Activated CD4-positive, alpha-beta T cell treated with anti-CD3 and anti-CD28 coated beads for 36 hours (primary cell): ENCODE data around the gene ZBTB4. TPM values are rescaled to one million over a fixed set of nuclear protein-coding genes. Genes with fewer than 3 reads are reported as not detected.

ENCODE experiments used
- ATAC-seq: fragments of 200-7000 bp; cut with Tn5 transposase; one replicate; pipeline ENCODE4 v1.10.0; 2021; ENCODE audit warnings: mild to moderate bottlenecking, moderate library complexity
- CTCF ChIA-PET: fragments of 350-600 bp; sonication (Branson Sonifier 250); formaldehyde crosslinking; loops from one replicate; lab custom pipeline; 2021; ENCODE audit warnings: antibody characterized with exemption; lab: Charles Lee
- POLR2A ChIA-PET: fragments of 350-600 bp; sonication (Branson Sonifier 250); formaldehyde crosslinking; loops from one replicate; lab custom pipeline; 2021; ENCODE audit warnings: antibody characterized with exemption, inconsistent platforms; lab: Charles Lee
- DNase-seq: peaks from one replicate; pipeline ENCODE4 v3.0.0-alpha.2; 2020
- H3K27ac Mint-ChIP-seq: one replicate; pipeline ENCODE4 v1.8.0; 2021; ENCODE audit warnings: mixed read lengths
- H3K27me3 Mint-ChIP-seq: one replicate; pipeline ENCODE4 v1.8.0; 2021; ENCODE audit warnings: mixed read lengths
- H3K36me3 Mint-ChIP-seq: one replicate; pipeline ENCODE4 v1.8.0; 2021; ENCODE audit warnings: low read depth, mixed read lengths
- H3K4me1 Mint-ChIP-seq: one replicate; pipeline ENCODE4 v1.8.0; 2021; ENCODE audit warnings: mixed read lengths
- H3K4me3 Mint-ChIP-seq: one replicate; pipeline ENCODE4 v1.8.0; 2021; ENCODE audit warnings: mild to moderate bottlenecking, moderate library complexity, mixed read lengths
- H3K9me3 Mint-ChIP-seq: one replicate; pipeline ENCODE4 v1.8.0; 2021; ENCODE audit warnings: low read depth, mixed read lengths
- intact Hi-C, 2 experiments: fragments of 100-400 bp; cut with DNase I in 1 of 2; cut with micrococcal nuclease in 1 of 2; formaldehyde crosslinking; loops; one replicate each; pipeline versions ENCODE4 v1.14.2 to v1.15.1; 2022 to 2024; cut with DNase I, micrococcal nuclease
- total RNA-seq, 2 experiments: library from RNA; stranded (reverse); gene quantifications; one replicate each; pipeline ENCODE4 v1.2.3, GENCODE V29; 2021

ZBTB4 gene
- total RNA-seq, 2 experiments from 2014 or later, result 17.5 to 20.9 TPM

DNA sequence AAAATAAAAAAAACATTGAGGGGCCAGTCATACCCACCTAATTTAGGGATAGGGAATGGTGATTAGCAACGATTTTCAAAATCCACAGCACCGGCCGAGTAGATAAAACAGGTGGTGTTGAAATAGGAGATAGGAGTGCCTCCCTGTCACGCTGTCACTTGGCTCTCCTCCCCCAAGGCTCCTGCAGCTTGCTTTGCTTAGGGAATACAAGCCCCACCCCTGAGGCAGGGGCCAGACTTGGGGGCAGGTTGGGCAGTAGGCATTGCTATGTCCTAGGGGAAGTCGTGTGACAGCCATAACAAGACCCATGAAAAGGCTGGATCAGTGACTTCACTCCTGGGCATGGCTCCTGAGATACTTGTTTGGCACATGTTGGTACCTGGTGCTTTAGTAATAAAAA lies 30.5 kb upstream of the ZBTB4 start:
- peaks cover 79% of the 10 kb centered on the region for H3K36me3 Mint-ChIP-seq
- no peaks in the 10 kb centered on the region for H3K4me1 Mint-ChIP-seq
- ATAC-seq, result no peak
- no peaks in the 10 kb centered on the region for H3K9me3 Mint-ChIP-seq
- intact Hi-C loops, result no loop called here
- POLR2A ChIA-PET, result no interaction called here
- no peak for DNase-seq
- no peak overlapping the region for H3K4me3 Mint-ChIP-seq
- H3K27ac Mint-ChIP-seq, result no peak overlapping the region
- CTCF ChIA-PET, result no interaction called here
- H3K27me3 Mint-ChIP-seq, result no peaks in the 10 kb centered on the region

DNA sequence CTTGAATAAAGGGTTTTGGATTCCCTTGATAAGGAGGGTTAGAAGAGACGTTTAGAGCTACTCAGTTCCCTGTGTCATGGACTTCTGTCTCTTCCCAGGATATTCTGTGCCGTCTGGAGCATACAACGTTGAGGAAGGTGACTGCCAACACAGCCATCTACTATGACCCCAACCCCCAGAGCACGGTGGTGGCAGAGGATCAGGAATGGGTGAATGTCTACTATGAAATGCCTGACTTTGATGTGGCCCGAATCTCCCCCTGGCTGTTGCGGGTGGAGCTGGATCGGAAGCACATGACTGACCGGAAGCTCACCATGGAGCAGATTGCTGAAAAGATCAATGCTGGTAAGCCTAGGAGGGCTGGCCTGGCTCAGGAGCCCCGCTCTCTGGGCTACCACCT lies 29.4 kb upstream of the ZBTB4 start:
- H3K4me3 Mint-ChIP-seq, result no peak overlapping the region
- intact Hi-C loops, result no loop called here
- DNase-seq (no peak), ATAC-seq (no peak)
- peaks cover 75% of the 10 kb centered on the region for H3K36me3 Mint-ChIP-seq
- no peaks in the 10 kb centered on the region for H3K9me3 Mint-ChIP-seq
- H3K27ac Mint-ChIP-seq, result no peak overlapping the region
- ChIA-PET CTCF (interaction anchor here (0.7 to 1.3 kb wide), 5 partner anchors 14 to 54 kb away, joined by 3 to 5 read pairs (median 3); partner anchors contain the start of gene SENP3), POLR2A (interaction anchor here (0.7 kb wide), 2 partner anchors 64 to 169 kb away, joined by 3 read pairs; partner anchors contain the start of gene CHRNB1)
- H3K27me3 Mint-ChIP-seq, result no peaks in the 10 kb centered on the region
- no peaks in the 10 kb centered on the region for H3K4me1 Mint-ChIP-seq

DNA sequence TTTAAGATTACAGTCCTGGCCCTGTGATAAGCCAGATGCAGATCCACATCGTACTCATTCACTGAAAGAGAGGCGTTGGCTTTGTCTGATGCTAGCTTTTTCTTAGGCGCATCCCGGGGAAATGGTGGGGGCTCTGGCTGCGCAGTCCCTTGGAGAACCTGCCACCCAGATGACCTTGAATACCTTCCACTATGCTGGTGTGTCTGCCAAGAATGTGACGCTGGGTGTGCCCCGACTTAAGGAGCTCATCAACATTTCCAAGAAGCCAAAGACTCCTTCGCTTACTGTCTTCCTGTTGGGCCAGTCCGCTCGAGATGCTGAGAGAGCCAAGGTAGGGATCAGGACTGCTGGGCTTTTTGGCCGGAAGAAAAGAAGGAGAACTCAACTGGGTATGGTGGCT lies 28.7 kb upstream of the ZBTB4 start:
- Mint-ChIP-seq H3K27me3 (no peaks in the 10 kb centered on the region), H3K4me3 (no peak overlapping the region), H3K36me3 (peaks cover 76% of the 10 kb centered on the region), H3K27ac (no peak overlapping the region), H3K4me1 (no peaks in the 10 kb centered on the region), H3K9me3 (no peaks in the 10 kb centered on the region)
- intact Hi-C loops, result no loop called here
- POLR2A ChIA-PET, result interaction anchor here (0.6 kb wide), 1 partner anchor 93 kb away, joined by 3 read pairs; no protein-coding TSS in a partner anchor
- ATAC-seq (no peak), DNase-seq (no peak)
- CTCF ChIA-PET, result interaction anchor here (0.9 to 1.3 kb wide), 3 partner anchors 15 to 53 kb away, joined by 3 to 5 read pairs (median 3); no protein-coding TSS in a partner anchor

DNA sequence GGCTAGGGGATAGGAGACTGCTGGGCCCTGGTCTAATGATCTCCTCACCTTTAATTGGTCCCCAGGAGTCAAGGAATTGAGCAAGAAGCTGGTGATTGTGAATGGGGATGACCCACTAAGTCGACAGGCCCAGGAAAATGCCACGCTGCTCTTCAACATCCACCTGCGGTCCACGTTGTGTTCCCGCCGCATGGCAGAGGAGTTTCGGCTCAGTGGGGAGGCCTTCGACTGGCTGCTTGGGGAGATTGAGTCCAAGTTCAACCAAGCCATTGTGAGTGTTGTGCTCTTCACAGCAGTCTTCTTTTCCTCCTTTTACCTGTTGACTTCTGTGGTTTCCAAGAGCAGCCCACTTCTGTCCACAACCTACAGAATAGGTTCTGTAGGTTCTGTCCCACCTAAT lies 24.1 kb upstream of the ZBTB4 start:
- H3K4me1 Mint-ChIP-seq, result no peaks in the 10 kb centered on the region

DNA sequence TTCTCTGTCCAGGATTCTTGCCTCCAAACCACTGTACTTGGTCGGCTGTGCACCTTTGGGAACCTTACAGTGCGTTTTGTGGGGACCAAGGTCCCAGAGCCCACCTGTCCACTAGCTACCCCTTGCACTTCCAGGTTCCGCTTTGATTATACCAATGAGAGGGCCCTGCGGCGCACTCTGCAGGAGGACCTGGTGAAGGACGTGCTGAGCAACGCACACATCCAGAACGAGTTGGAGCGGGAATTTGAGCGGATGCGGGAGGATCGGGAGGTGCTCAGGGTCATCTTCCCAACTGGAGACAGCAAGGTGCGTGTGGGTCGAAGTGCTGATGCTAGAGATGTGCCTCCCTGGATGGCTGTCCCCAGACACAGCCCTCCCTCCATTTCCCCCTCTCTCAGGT lies 23.6 kb upstream of the ZBTB4 start:
- Mint-ChIP-seq H3K4me1 (no peaks in the 10 kb centered on the region), H3K9me3 (no peaks in the 10 kb centered on the region), H3K27me3 (no peaks in the 10 kb centered on the region), H3K36me3 (peaks cover 71% of the 10 kb centered on the region), H3K27ac (no peak overlapping the region), H3K4me3 (no peak overlapping the region)
- CTCF ChIA-PET, result interaction anchor here (0.6 kb wide), 1 partner anchor 130 kb away, joined by 3 read pairs; no protein-coding TSS in a partner anchor
- peak; percentile 32 for DNase-seq
- ATAC-seq, result peak; percentile 11
- intact Hi-C loops, result loop anchor here in 1 of 2 experiments (2.0 kb wide), 1 partner anchor 14 kb away; no protein-coding TSS in a partner anchor
- POLR2A ChIA-PET, result no interaction called here

More for the DNA sequence above, 24.1 kb upstream of the ZBTB4 start:
- intact Hi-C loops, result loop anchor here in 1 of 2 experiments (2.0 kb wide), 1 partner anchor 15 kb away; no protein-coding TSS in a partner anchor
- Mint-ChIP-seq H3K4me3 (no peak overlapping the region), H3K36me3 (peaks cover 73% of the 10 kb centered on the region), H3K27me3 (no peaks in the 10 kb centered on the region), H3K27ac (no peak overlapping the region), H3K9me3 (no peaks in the 10 kb centered on the region)
- ChIA-PET POLR2A (no interaction called here), CTCF (interaction anchor here (0.6 to 1.9 kb wide), 2 partner anchors 11 to 129 kb away, joined by 3 to 12 read pairs; no protein-coding TSS in a partner anchor)
- DNase-seq, result no peak
- ATAC-seq, result no peak

DNA sequence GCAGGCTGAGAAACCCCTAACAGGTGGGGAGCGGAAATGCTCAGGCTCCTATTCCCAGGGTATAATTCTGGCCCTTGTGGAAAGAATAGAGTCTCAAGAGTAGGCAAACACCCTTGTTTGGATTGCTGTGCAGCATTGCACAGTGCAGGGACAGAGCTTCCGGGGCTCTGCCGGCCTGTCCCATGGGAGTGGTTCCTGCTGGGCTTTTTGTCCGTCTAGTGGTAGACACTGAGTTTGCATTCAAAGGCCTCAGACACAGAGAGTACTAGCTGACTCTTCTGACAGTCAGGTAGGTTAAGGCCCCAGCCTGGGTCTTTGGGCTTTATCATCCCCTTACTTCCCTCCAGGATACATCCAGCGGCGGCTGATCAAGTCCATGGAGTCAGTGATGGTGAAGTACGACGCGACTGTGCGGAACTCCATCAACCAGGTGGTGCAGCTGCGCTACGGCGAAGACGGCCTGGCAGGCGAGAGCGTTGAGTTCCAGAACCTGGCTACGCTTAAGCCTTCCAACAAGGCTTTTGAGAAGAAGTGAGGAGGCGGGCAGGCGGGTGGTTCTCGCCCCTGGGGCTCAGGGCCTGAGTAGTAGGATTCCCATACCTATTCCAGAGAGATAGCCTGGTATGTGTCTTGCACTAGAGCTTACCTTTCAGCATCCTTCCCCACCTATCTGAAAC lies 22.9 kb upstream of the ZBTB4 start:
- ATAC-seq, result no peak
- intact Hi-C loops, result loop anchor here in 1 of 2 experiments (2.0 kb wide), 1 partner anchor 14 kb away; no protein-coding TSS in a partner anchor

DNA sequence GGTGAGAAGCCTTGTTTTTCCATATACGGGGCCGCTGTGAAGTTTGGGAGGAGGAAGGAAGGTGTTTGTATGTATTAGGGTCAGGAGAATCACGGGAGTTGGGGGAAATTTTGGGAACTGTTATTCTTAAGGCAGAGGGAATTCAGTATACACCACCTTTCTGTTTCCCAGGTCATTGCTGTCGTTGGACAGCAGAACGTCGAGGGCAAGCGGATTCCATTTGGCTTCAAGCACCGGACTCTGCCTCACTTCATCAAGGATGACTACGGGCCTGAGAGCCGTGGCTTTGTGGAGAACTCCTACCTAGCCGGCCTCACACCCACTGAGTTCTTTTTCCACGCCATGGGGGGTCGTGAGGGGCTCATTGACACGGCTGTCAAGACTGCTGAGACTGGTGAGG lies 22.3 kb upstream of the ZBTB4 start:
- Mint-ChIP-seq H3K36me3 (peaks cover 74% of the 10 kb centered on the region), H3K9me3 (no peaks in the 10 kb centered on the region), H3K4me1 (no peaks in the 10 kb centered on the region), H3K27me3 (no peaks in the 10 kb centered on the region), H3K27ac (no peak overlapping the region), H3K4me3 (no peak overlapping the region)
- intact Hi-C loops, result loop anchor here in 1 of 2 experiments (2.0 kb wide), 1 partner anchor 13 kb away; no protein-coding TSS in a partner anchor
- CTCF ChIA-PET, result interaction anchor here (1.1 kb wide), 1 partner anchor 26 kb away, joined by 3 read pairs; no protein-coding TSS in a partner anchor
- no peak for ATAC-seq
- DNase-seq, result no peak
- POLR2A ChIA-PET, result no interaction called here

More for the DNA sequence above, 22.9 kb upstream of the ZBTB4 start:
- H3K9me3 Mint-ChIP-seq, result no peaks in the 10 kb centered on the region
- no peak for DNase-seq
- POLR2A ChIA-PET, result no interaction called here
- H3K4me1 Mint-ChIP-seq, result no peaks in the 10 kb centered on the region
- no peaks in the 10 kb centered on the region for H3K27me3 Mint-ChIP-seq
- H3K4me3 Mint-ChIP-seq, result no peak overlapping the region
- peaks cover 71% of the 10 kb centered on the region for H3K36me3 Mint-ChIP-seq
- CTCF ChIA-PET, result no interaction called here
- H3K27ac Mint-ChIP-seq, result no peak overlapping the region

DNA sequence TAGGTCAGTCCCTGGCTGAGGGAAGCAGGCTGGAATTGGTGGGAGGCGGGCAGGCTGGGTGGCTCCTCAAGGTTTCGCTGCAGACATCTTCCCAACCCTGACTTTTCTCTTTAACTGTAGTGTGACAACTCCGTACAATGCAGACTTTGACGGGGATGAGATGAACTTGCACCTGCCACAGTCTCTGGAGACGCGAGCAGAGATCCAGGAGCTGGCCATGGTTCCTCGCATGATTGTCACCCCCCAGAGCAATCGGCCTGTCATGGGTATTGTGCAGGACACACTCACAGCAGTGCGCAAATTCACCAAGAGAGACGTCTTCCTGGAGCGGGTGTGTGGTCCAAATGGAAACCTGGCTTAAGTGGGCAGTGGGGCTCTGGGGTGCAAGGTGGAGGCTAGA lies 19.7 kb upstream of the ZBTB4 start:
- Mint-ChIP-seq H3K4me3 (no peak overlapping the region), H3K27me3 (no peaks in the 10 kb centered on the region), H3K9me3 (no peaks in the 10 kb centered on the region), H3K36me3 (peaks cover 75% of the 10 kb centered on the region), H3K27ac (peak overlapping the region; percentile 37), H3K4me1 (peaks cover 4% of the 10 kb centered on the region)
- ATAC-seq, result no peak
- intact Hi-C loops, result no loop called here
- CTCF ChIA-PET, result interaction anchor here (0.6 to 1.0 kb wide), 4 partner anchors 27 to 62 kb away, joined by 3 read pairs; partner anchors contain the start of gene SENP3
- no peak for DNase-seq
- POLR2A ChIA-PET, result interaction anchor here (1.2 kb wide), 1 partner anchor 13 kb away, joined by 7 read pairs; no protein-coding TSS in a partner anchor

DNA sequence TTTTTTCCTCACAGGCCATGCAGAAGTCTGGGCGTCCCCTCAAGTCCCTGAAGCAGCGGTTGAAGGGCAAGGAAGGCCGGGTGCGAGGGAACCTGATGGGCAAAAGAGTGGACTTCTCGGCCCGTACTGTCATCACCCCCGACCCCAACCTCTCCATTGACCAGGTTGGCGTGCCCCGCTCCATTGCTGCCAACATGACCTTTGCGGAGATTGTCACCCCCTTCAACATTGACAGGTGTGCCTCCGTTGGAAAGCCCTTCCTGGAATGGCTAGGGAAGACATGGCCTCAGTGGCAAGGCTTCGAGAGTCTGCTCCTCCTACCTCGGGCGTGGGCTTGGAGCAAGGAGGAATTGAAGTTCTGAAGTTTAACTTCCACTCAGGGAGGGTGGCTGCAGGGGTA lies 18.2 kb upstream of the ZBTB4 start:
- Mint-ChIP-seq H3K4me3 (no peak overlapping the region), H3K36me3 (peaks cover 73% of the 10 kb centered on the region), H3K27me3 (no peaks in the 10 kb centered on the region), H3K4me1 (peaks cover 18% of the 10 kb centered on the region), H3K27ac (no peak overlapping the region), H3K9me3 (no peaks in the 10 kb centered on the region)
- intact Hi-C loops, result no loop called here
- ChIA-PET CTCF (interaction anchor here (0.6 to 0.8 kb wide), 2 partner anchors 90 to 92 kb away, joined by 3 to 4 read pairs; partner anchors contain the start of gene SOX15), POLR2A (interaction anchor here (0.7 to 1.8 kb wide), 2 partner anchors 13 to 61 kb away, joined by 4 read pairs; no protein-coding TSS in a partner anchor)
- ATAC-seq, result no peak
- DNase-seq, result no peak

DNA sequence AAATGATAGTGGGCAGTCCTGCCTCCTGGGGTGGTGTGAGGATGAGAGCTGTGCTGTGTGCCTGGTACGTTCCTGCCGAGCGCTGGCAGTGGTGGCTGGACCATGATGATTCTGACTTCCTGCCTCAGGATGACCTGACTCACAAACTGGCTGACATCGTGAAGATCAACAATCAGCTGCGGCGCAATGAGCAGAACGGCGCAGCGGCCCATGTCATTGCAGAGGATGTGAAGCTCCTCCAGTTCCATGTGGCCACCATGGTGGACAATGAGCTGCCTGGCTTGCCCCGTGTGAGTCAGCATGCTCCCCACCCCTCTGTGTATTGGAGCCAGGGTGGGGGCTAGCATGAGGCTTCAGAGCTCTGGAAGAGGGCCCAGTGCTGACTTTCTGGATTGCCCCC lies 17.8 kb upstream of the ZBTB4 start:
- no peak overlapping the region for H3K4me3 Mint-ChIP-seq
- POLR2A ChIA-PET, result interaction anchor here (0.7 to 1.8 kb wide), 2 partner anchors 12 to 60 kb away, joined by 4 read pairs; no protein-coding TSS in a partner anchor

DNA sequence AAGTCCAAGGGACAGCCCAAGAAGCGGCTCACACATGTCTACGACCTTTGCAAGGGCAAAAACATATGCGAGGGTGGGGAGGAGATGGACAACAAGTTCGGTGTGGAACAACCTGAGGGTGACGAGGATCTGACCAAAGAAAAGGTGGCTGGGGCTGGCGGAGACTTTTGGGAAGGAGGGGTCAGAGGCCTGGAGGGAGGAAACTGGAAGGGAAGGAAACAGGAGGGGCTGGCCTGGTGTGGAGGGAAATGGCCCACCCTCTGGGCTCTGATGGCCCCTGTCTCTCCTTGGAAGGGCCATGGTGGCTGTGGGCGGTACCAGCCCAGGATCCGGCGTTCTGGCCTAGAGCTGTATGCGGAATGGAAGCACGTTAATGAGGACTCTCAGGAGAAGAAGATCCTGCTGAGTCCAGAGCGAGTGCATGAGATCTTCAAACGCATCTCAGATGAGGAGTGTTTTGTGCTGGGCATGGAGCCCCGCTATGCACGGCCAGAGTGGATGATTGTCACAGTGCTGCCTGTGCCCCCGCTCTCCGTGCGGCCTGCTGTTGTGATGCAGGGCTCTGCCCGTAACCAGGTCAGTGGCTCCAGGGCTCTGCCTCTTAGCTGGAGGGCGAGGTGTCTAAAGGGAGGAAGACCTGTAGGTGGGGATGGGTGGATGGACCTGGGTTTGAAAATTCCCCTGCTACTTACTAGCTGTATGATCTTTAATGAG lies 17.2 kb upstream of the ZBTB4 start:
- ChIA-PET POLR2A (interaction anchor here (0.6 to 1.8 kb wide), 2 partner anchors 60 to 214 kb away, joined by 3 to 4 read pairs; no protein-coding TSS in a partner anchor), CTCF (interaction anchor here (0.8 to 2.3 kb wide), 2 partner anchors 11 to 93 kb away, joined by 4 to 10 read pairs; partner anchors contain the start of gene SOX15)
- H3K36me3 Mint-ChIP-seq, result peaks cover 67% of the 10 kb centered on the region
- no peak for ATAC-seq
- peaks cover 26% of the 10 kb centered on the region for H3K4me1 Mint-ChIP-seq
- intact Hi-C loops, result no loop called here
- no peak for DNase-seq
- no peak overlapping the region for H3K27ac Mint-ChIP-seq
- H3K27me3 Mint-ChIP-seq, result no peaks in the 10 kb centered on the region
- no peak overlapping the region for H3K4me3 Mint-ChIP-seq
- H3K9me3 Mint-ChIP-seq, result no peaks in the 10 kb centered on the region

More for the DNA sequence above, 17.8 kb upstream of the ZBTB4 start:
- Mint-ChIP-seq H3K9me3 (no peaks in the 10 kb centered on the region), H3K4me1 (peaks cover 20% of the 10 kb centered on the region), H3K27ac (no peak overlapping the region), H3K36me3 (peaks cover 69% of the 10 kb centered on the region), H3K27me3 (no peaks in the 10 kb centered on the region)
- ATAC-seq, result no peak
- CTCF ChIA-PET, result interaction anchor here (0.8 kb wide), 1 partner anchor 92 kb away, joined by 4 read pairs; the partner anchor contains the start of gene SOX15
- intact Hi-C loops, result no loop called here
- DNase-seq, result no peak
